Hepatocyte (in vitro differentiated cells): ENCODE measurements around the gene HILPDA.

Source experiments
- CTCF ChIP-seq: fragments of 200-600 bp; sonication (generic); IDR thresholded peaks from 2 replicates; pipeline ENCODE4 v1.5.1; 2016; ENCODE audit warnings: antibody characterized with exemption, mild to moderate bottlenecking; ENCODE audit not compliant: poor library complexity
- EZH2 ChIP-seq: fragments of 200-600 bp; sonication (generic); IDR thresholded peaks from 2 replicates; pipeline ENCODE4 v1.6.1; 2016; ENCODE audit warnings: antibody characterized with exemption, mild to moderate bottlenecking, borderline replicate concordance

GRCh38 chr7:128442356-128442755 is 13.3 kb upstream of the HILPDA start:
- no peak for TF ChIP-seq EZH2
- TF ChIP-seq CTCF = no peak
